H1 (cell line): Measurements from ENCODE around the gene L3MBTL2. TPM values are rescaled to one million over a fixed set of nuclear protein-coding genes. Genes with fewer than 3 reads are reported as not detected.

Source experiments
- BACH1 ChIP-seq: IDR thresholded peaks from 2 replicates; pipeline ENCODE4 v1.6.1; 2012; ENCODE audit warnings: low read length, improper control_type of control experiment
- BRCA1 ChIP-seq: IDR thresholded peaks from 2 replicates; pipeline ENCODE4 v1.6.1; 2012; ENCODE audit warnings: low read depth, low read length, improper control_type of control experiment
- CBX5 ChIP-seq: fragments of 300-800, 300-1000 bp; sonication (generic); IDR thresholded peaks from 2 replicates; pipeline ENCODE4 v1.7.1; 2016; ENCODE audit warnings: antibody characterized with exemption, low read length, low read depth
- CHD7 ChIP-seq: fragments of 300-600 bp; sonication (generic); IDR thresholded peaks from 2 replicates; pipeline ENCODE4 v1.7.1; 2012; ENCODE audit warnings: low read length, moderate library complexity, mild to moderate bottlenecking, inconsistent platforms; ENCODE audit not compliant: insufficient replicate concordance
- HDAC2 ChIP-seq, 2 experiments: fragments of 300-600 bp in 1 of 2; sonication (generic) in 1 of 2; IDR thresholded peaks; 2 replicates each; pipeline ENCODE4 v1.6.1; 2011 to 2012; ENCODE audit warnings: low read depth in 2 of 2, low read length in 2 of 2, mild to moderate bottlenecking in 2 of 2, moderate library complexity in 2 of 2, borderline replicate concordance in 1 of 2, inconsistent platforms in 1 of 2
- KDM5A ChIP-seq: fragments of 200-600 bp; IDR thresholded peaks from 2 replicates; pipeline ENCODE4 v1.7.1; 2012; ENCODE audit warnings: mild to moderate bottlenecking, low read length, inconsistent platforms, mixed read lengths
- POLR2A ChIP-seq, 2 experiments: IDR thresholded peaks; 1 replicate in 1 of 2; 2 replicates in 1 of 2; pipeline ENCODE4 v1.6.1; 2011; ENCODE audit warnings: low read depth in 2 of 2, low read length in 2 of 2, mild to moderate bottlenecking in 2 of 2; ENCODE audit errors: control extremely low read depth in 1 of 2
- POLR2AphosphoS5 ChIP-seq: IDR thresholded peaks from 2 replicates; pipeline ENCODE4 v1.6.1; 2011; ENCODE audit warnings: low read depth, low read length
- RFX5 ChIP-seq: IDR thresholded peaks from 2 replicates; pipeline ENCODE4 v1.6.1; 2011; ENCODE audit warnings: low read depth, low read length, improper control_type of control experiment, borderline replicate concordance
- SUZ12 ChIP-seq: fragments of 200-600 bp; sonication (generic); IDR thresholded peaks from 2 replicates; pipeline ENCODE4 v1.6.1; 2012; ENCODE audit warnings: mild to moderate bottlenecking, inconsistent platforms, low read length, moderate library complexity, mixed read lengths
- polyA plus RNA-seq, 7 experiments: library from polyadenylated mRNA; depleted of rRNA in 3 of 7; stranded (reverse) in 5 of 7; unstranded in 2 of 7; fragments of >200 nt in 5 of 7; fragments of 200-250 nt in 2 of 7; gene quantifications; 1 replicate in 5 of 7; 2 replicates in 1 of 7; 4 replicates in 1 of 7; pipeline versions ENCODE4 v1.2.1 to v1.2.3, GENCODE V29; 2011 to 2013; ENCODE audit warnings: missing spikeins in 2 of 7, mixed read lengths in 2 of 7
- total RNA-seq: library from RNA; stranded (reverse); fragmentation: NEBNext Ultra II Directional; extraction: Animal tissue kit (Norgen Biotek cat#: 25700); gene quantifications from 2 replicates; pipeline ENCODE4 v1.2.1, GENCODE V29; 2021
- TF ChIP-seq, protein P1 (sequence below): IDR thresholded peaks from 2 replicates; pipeline ENCODE4 v1.6.1; 2012; ENCODE audit warnings: low read length, inconsistent platforms

L3MBTL2 gene
- total and polyA plus RNA-seq, 2 of the 8 experiments (the other 6 are each of a cell fraction or from before 2014, with no cell fraction given): 23.9 to 24.9 TPM

- TF ChIP-seq CHD7 (no peak), HDAC2 (IDR thresholded peaks at IDR 0.05; ENCODE audit: borderline replicate concordance in 1 of 2, low read depth in 2 of 2, low read length in 2 of 2) (no peak), CBX5 (no peak), POLR2A (IDR thresholded peaks at IDR 0.05; ENCODE audit: control extremely low read depth in 1 of 2, low read depth in 2 of 2, low read length in 2 of 2) (no peak), SUZ12 (no peak), BRCA1 (no peak), KDM5A (no peak), BACH1 (no peak), POLR2AphosphoS5 (no peak), RFX5 (no peak)
- TF ChIP-seq, protein P1, sequence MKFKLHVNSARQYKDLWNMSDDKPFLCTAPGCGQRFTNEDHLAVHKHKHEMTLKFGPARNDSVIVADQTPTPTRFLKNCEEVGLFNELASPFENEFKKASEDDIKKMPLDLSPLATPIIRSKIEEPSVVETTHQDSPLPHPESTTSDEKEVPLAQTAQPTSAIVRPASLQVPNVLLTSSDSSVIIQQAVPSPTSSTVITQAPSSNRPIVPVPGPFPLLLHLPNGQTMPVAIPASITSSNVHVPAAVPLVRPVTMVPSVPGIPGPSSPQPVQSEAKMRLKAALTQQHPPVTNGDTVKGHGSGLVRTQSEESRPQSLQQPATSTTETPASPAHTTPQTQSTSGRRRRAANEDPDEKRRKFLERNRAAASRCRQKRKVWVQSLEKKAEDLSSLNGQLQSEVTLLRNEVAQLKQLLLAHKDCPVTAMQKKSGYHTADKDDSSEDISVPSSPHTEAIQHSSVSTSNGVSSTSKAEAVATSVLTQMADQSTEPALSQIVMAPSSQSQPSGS: no peak
Measured at GRCh38 chr22:41216984-41217383, 11.9 kb downstream of the L3MBTL2 start (continued).
